Activated CD4-positive, alpha-beta T cell treated with anti-CD3 and anti-CD28 coated beads, Interleukin-2, amount 50 U/mL, for 1 hour (primary cell): ENCODE measurements around the gene MYT1.
A peak's percentile ranks its signal among the peaks of the same experiment; 100 is the strongest.
"Not testable (repeated sequence)": the region's sequence is repeated elsewhere in the genome, so short reads cannot be mapped to it uniquely, and the experiment has no call there.

ENCODE experiments used
- DNase-seq: peaks from one replicate; pipeline ENCODE4 v3.0.0-alpha.2; 2020

The MYT1 gene

GRCh38 chr20:64280460-64280843 is 116.2 kb downstream of the MYT1 start:
- DNase-seq = no peak

GRCh38 chr20:64283646-64284045 is 119.4 kb downstream of the MYT1 start:
- no peak for DNase-seq

- DNase-seq = peak; percentile 78
Observed at GRCh38 chr20:64285579-64286446, 121.6 kb downstream of the MYT1 start.

- DNase-seq = not testable (repeated sequence)
Observed at GRCh38 chr20:64286447-64287263, 122.4 kb downstream of the MYT1 start.

GRCh38 chr20:64287264-64287590 is 123.0 kb downstream of the MYT1 start:
- DNase-seq = not testable (repeated sequence)
